DND-41 (cell line): ENCODE measurements around the gene ANO9.

Source experiments
- ATAC-seq: fragments of 200-7000 bp; cut with Tn5 transposase; 3 replicates; pipeline ENCODE4 v1.9.1; 2021; ENCODE audit warnings: low read depth; ENCODE audit not compliant: insufficient read depth
- DNase-seq: peaks from one replicate; pipeline ENCODE4 v3.0.0-alpha.2; 2020
- H2AFZ ChIP-seq: 2 replicates; pipeline ENCODE4 v1.6.0; 2012; ENCODE audit warnings: low read depth, low read length
- H3K27ac ChIP-seq: 2 replicates; pipeline ENCODE4 v1.5.1; 2012; ENCODE audit warnings: low read length, inconsistent platforms
- H3K27me3 ChIP-seq: fragments of 200-600 bp; sonication (generic); 2 replicates; pipeline ENCODE4 v1.6.0; 2012; ENCODE audit warnings: low read length, mild to moderate bottlenecking, inconsistent platforms; ENCODE audit not compliant: insufficient read depth, poor library complexity
- H3K36me3 ChIP-seq: 2 replicates; pipeline ENCODE4 v1.5.1; 2012; ENCODE audit warnings: low read length, inconsistent platforms; ENCODE audit not compliant: insufficient read depth
- H3K4me1 ChIP-seq: 2 replicates; pipeline ENCODE4 v1.5.1; 2012; ENCODE audit warnings: mild to moderate bottlenecking, low read length; ENCODE audit not compliant: insufficient read depth
- H3K4me2 ChIP-seq: 2 replicates; pipeline ENCODE4 v1.6.0; 2012; ENCODE audit warnings: mild to moderate bottlenecking, moderate library complexity, low read length, inconsistent platforms; ENCODE audit not compliant: insufficient read depth
- H3K4me3 ChIP-seq, 2 experiments: fragments of 200-600 bp in 1 of 2; shearing (Covaris generic) in 1 of 2; 2 replicates each; pipeline ENCODE4 v1.5.1; 2012 to 2016; ENCODE audit warnings: inconsistent platforms in 2 of 2, low read length in 2 of 2, mild to moderate bottlenecking in 2 of 2, low read depth in 1 of 2, moderate library complexity in 1 of 2
- H3K79me2 ChIP-seq: 2 replicates; pipeline ENCODE4 v1.6.0; 2012; ENCODE audit warnings: low read length, inconsistent platforms; ENCODE audit not compliant: insufficient read depth
- H3K9ac ChIP-seq: 2 replicates; pipeline ENCODE4 v1.6.0; 2012; ENCODE audit warnings: low read depth, mild to moderate bottlenecking, inconsistent platforms, low read length, moderate library complexity
- H3K9me3 ChIP-seq: 2 replicates; pipeline ENCODE4 v1.5.1; 2012; ENCODE audit warnings: low read length, moderate library complexity, mild to moderate bottlenecking, inconsistent platforms; ENCODE audit not compliant: insufficient read depth, severe bottlenecking
- H4K20me1 ChIP-seq: 2 replicates; pipeline ENCODE4 v1.6.0; 2012; ENCODE audit warnings: low read length; ENCODE audit not compliant: insufficient read depth
- CTCF ChIP-seq: IDR thresholded peaks from 2 replicates; pipeline ENCODE4 v1.5.1; 2012; ENCODE audit warnings: borderline replicate concordance, low read length, moderate library complexity, mild to moderate bottlenecking; ENCODE audit not compliant: poor library complexity, severe bottlenecking; ENCODE audit errors: extremely low read depth
- EZH2 ChIP-seq: IDR thresholded peaks from 3 replicates; pipeline ENCODE4 v1.6.1; 2012; ENCODE audit warnings: borderline replicate concordance, low read depth, mild to moderate bottlenecking, moderate library complexity, low read length, inconsistent platforms; ENCODE audit not compliant: severe bottlenecking

ANO9 gene

GRCh38 chr11:415640-416041 lies 26.2 kb downstream of the ANO9 start:
- Histone ChIP-seq H3K9ac (peak overlapping the region; percentile 88), H3K79me2 (peaks cover 16% of the 10 kb centered on the region), H4K20me1 (no peaks in the 10 kb centered on the region), H3K27ac (peak overlapping the region; percentile 81), H3K4me3 (peak overlapping the region in 1 of 2 experiments; percentile 80; a peak in 2 of 4 replicates), H3K36me3 (no peaks in the 10 kb centered on the region), H3K9me3 (no peaks in the 10 kb centered on the region), H2AFZ (0 out of 2 replicates have a peak overlapping the region, but pooled peaks have one; percentile 45), H3K4me2 (peak overlapping the region; percentile 84), H3K27me3 (peaks cover 8% of the 10 kb centered on the region), H3K4me1 (peaks cover 45% of the 10 kb centered on the region)
- no peak for ATAC-seq
- peak; percentile 42 for TF ChIP-seq CTCF
- TF ChIP-seq EZH2, result no peak
- no peak for DNase-seq

GRCh38 chr11:414318-414857 lies 27.4 kb downstream of the ANO9 start:
- H3K27ac ChIP-seq, result peak overlapping the region; percentile 94
- ATAC-seq (peak; percentile 48), DNase-seq (peak; percentile 56)
- H3K9me3 ChIP-seq, result no peaks in the 10 kb centered on the region
- TF ChIP-seq EZH2, result no peak
- peak; percentile 18 for TF ChIP-seq CTCF
- peak overlapping the region; percentile 84 for H2AFZ ChIP-seq
- peak overlapping the region; percentile 88 for H3K9ac ChIP-seq
- peak overlapping the region; percentile 23 to 80 for H3K4me3 ChIP-seq
- H3K36me3 ChIP-seq, result no peaks in the 10 kb centered on the region; the same call in 1 of the 2 replicates
- peaks cover 16% of the 10 kb centered on the region for H3K79me2 ChIP-seq
- peaks cover 8% of the 10 kb centered on the region for H3K27me3 ChIP-seq
- H3K4me2 ChIP-seq, result peak overlapping the region; percentile 84
- peaks cover under 1% of the 10 kb centered on the region; the same call in 1 of the 2 replicates for H4K20me1 ChIP-seq
- H3K4me1 ChIP-seq, result peaks cover 48% of the 10 kb centered on the region

GRCh38 chr11:413120-414081 lies 28.4 kb downstream of the ANO9 start:
- DNase-seq (peak; percentile 60), ATAC-seq (no peak)
- H2AFZ ChIP-seq, result no peak overlapping the region
- peak overlapping the region; percentile 94 for H3K27ac ChIP-seq
- H3K36me3 ChIP-seq, result no peaks in the 10 kb centered on the region; the same call in 1 of the 2 replicates
- H3K4me3 ChIP-seq, result peak overlapping the region in 1 of 2 experiments; percentile 80; a peak in 1 of 4 replicates
- TF ChIP-seq EZH2 (no peak), CTCF (no peak)
- H3K9ac ChIP-seq, result peak overlapping the region; percentile 12; the same call in 1 of the 2 replicates
- H3K4me2 ChIP-seq, result peak overlapping the region; percentile 84
- peaks cover 16% of the 10 kb centered on the region for H3K79me2 ChIP-seq
- H4K20me1 ChIP-seq, result peaks cover 4% of the 10 kb centered on the region; the same call in 1 of the 2 replicates
- H3K27me3 ChIP-seq, result peaks cover 8% of the 10 kb centered on the region
- peaks cover 57% of the 10 kb centered on the region for H3K4me1 ChIP-seq
- no peaks in the 10 kb centered on the region for H3K9me3 ChIP-seq
